Glutamatergic neuron (in vitro differentiated cells): Measurements from ENCODE around the gene IFT74. TPM values are rescaled to one million over a fixed set of nuclear protein-coding genes. Genes with fewer than 3 reads are reported as not detected.

Experiments used
- DNase-seq: peaks from one replicate; pipeline ENCODE4 v3.0.0; 2022
- H3K27ac Mint-ChIP-seq: one replicate; pipeline ENCODE4 v1.8.0; 2020; ENCODE audit warnings: mild to moderate bottlenecking, mixed read lengths, inconsistent platforms; ENCODE audit not compliant: unreplicated experiment
- H3K27me3 Mint-ChIP-seq: one replicate; pipeline ENCODE4 v1.8.0; 2020; ENCODE audit warnings: mild to moderate bottlenecking, moderate library complexity, mixed read lengths, inconsistent platforms; ENCODE audit not compliant: unreplicated experiment
- H3K36me3 Mint-ChIP-seq: one replicate; pipeline ENCODE4 v1.8.0; 2020; ENCODE audit warnings: mild to moderate bottlenecking, mixed read lengths, inconsistent platforms; ENCODE audit not compliant: unreplicated experiment
- H3K4me1 Mint-ChIP-seq: one replicate; pipeline ENCODE4 v1.8.0; 2020; ENCODE audit warnings: mild to moderate bottlenecking, low read depth, mixed read lengths, inconsistent platforms; ENCODE audit not compliant: unreplicated experiment
- H3K4me3 Mint-ChIP-seq: one replicate; pipeline ENCODE4 v1.8.0; 2020; ENCODE audit warnings: mild to moderate bottlenecking, mixed read lengths, inconsistent platforms; ENCODE audit not compliant: unreplicated experiment
- H3K9me3 Mint-ChIP-seq: one replicate; pipeline ENCODE4 v1.8.0; 2020; ENCODE audit warnings: mild to moderate bottlenecking, moderate library complexity, mixed read lengths, inconsistent platforms; ENCODE audit not compliant: unreplicated experiment
- CTCF ChIP-seq: fragments of 200-600 bp; sonication (generic); IDR thresholded peaks from one replicate; pipeline ENCODE4 v1.5.0; 2021; ENCODE audit not compliant: partially characterized antibody, unreplicated experiment
- total RNA-seq: library from RNA; stranded (reverse); fragmentation: NEBNext Ultra II Directional; extraction: Animal tissue kit (Norgen Biotek cat#: 25700); gene quantifications from one replicate; pipeline ENCODE4 v1.2.1, GENCODE V29; 2021; ENCODE audit not compliant: unreplicated experiment

IFT74 gene
- total RNA-seq, 1 donor from 2014 or later, result 6.0 TPM

GRCh38 chr9:27043176-27043575 lies 87.0 kb downstream of the IFT74 start:
- no peak for DNase-seq
- H3K27ac Mint-ChIP-seq, result no peak overlapping the region

GRCh38 chr9:27047136-27047535 lies 90.9 kb downstream of the IFT74 start:
- no peak for DNase-seq
- H3K27me3 Mint-ChIP-seq, result no peaks in the 10 kb centered on the region
- no peak overlapping the region for H3K4me3 Mint-ChIP-seq
- peaks cover 4% of the 10 kb centered on the region for H3K4me1 Mint-ChIP-seq
- H3K36me3 Mint-ChIP-seq, result no peaks in the 10 kb centered on the region
- H3K27ac Mint-ChIP-seq, result no peak overlapping the region
- no peaks in the 10 kb centered on the region for H3K9me3 Mint-ChIP-seq
- no peak for TF ChIP-seq CTCF

More at GRCh38 chr9:27043176-27043575, 87.0 kb downstream of the IFT74 start:
- TF ChIP-seq CTCF, result no peak
- H3K9me3 Mint-ChIP-seq, result no peaks in the 10 kb centered on the region
- peaks cover 4% of the 10 kb centered on the region for H3K4me1 Mint-ChIP-seq
- H3K27me3 Mint-ChIP-seq, result peaks cover 2% of the 10 kb centered on the region
- H3K4me3 Mint-ChIP-seq, result no peak overlapping the region
- no peaks in the 10 kb centered on the region for H3K36me3 Mint-ChIP-seq

- H3K27ac Mint-ChIP-seq, result no peak overlapping the region
- H3K27me3 Mint-ChIP-seq, result no peaks in the 10 kb centered on the region
- H3K36me3 Mint-ChIP-seq, result no peaks in the 10 kb centered on the region
- no peak for TF ChIP-seq CTCF
- H3K4me3 Mint-ChIP-seq, result no peak overlapping the region
- no peaks in the 10 kb centered on the region for H3K4me1 Mint-ChIP-seq
- H3K9me3 Mint-ChIP-seq, result no peaks in the 10 kb centered on the region
- DNase-seq, result no peak
Measured at GRCh38 chr9:27053369-27054022, 97.3 kb downstream of the IFT74 start.

GRCh38 chr9:27054125-27054524 lies 97.9 kb downstream of the IFT74 start:
- H3K36me3 Mint-ChIP-seq, result no peaks in the 10 kb centered on the region
- no peaks in the 10 kb centered on the region for H3K4me1 Mint-ChIP-seq
- H3K9me3 Mint-ChIP-seq, result no peaks in the 10 kb centered on the region
- no peak for DNase-seq
- no peak for TF ChIP-seq CTCF
- H3K27me3 Mint-ChIP-seq, result no peaks in the 10 kb centered on the region
- H3K27ac Mint-ChIP-seq, result no peak overlapping the region
- H3K4me3 Mint-ChIP-seq, result no peak overlapping the region

- H3K9me3 Mint-ChIP-seq, result no peaks in the 10 kb centered on the region
- no peak for TF ChIP-seq CTCF
- no peaks in the 10 kb centered on the region for H3K36me3 Mint-ChIP-seq
- no peak overlapping the region for H3K4me3 Mint-ChIP-seq
- H3K27ac Mint-ChIP-seq, result no peak overlapping the region
- no peaks in the 10 kb centered on the region for H3K27me3 Mint-ChIP-seq
- H3K4me1 Mint-ChIP-seq, result no peaks in the 10 kb centered on the region
- DNase-seq, result no peak
Measured at GRCh38 chr9:27054841-27055240, 98.6 kb downstream of the IFT74 start.
